Colonic mucosa (tissue), 4 donors: ENCODE results near the gene DNAJC24. TPM values are rescaled to one million over a fixed set of nuclear protein-coding genes. Genes with fewer than 3 reads are reported as not detected.

Experiments used
- DNase-seq: peaks from one replicate; pipeline ENCODE4 v3.0.0-alpha.2; 2020
- H3K27ac ChIP-seq: fragments of 200-600 bp; one replicate; pipeline ENCODE4 v1.8.0; 2021
- H3K27me3 ChIP-seq: fragments of 200-600 bp; one replicate; pipeline ENCODE4 v1.8.0; 2021
- H3K36me3 ChIP-seq: fragments of 200-600 bp; one replicate; pipeline ENCODE4 v1.8.0; 2021
- H3K4me1 ChIP-seq: fragments of 200-600 bp; one replicate; pipeline ENCODE4 v1.8.0; 2021; ENCODE audit warnings: mild to moderate bottlenecking
- H3K4me3 ChIP-seq: fragments of 200-600 bp; one replicate; pipeline ENCODE4 v1.8.0; 2021
- H3K9ac ChIP-seq, 2 donors: one replicate each; pipeline ENCODE4 v1.7.0; 2013; ENCODE audit warnings: control low read depth in 2 of 2, low read depth in 2 of 2, low read length in 2 of 2
- H3K9me3 ChIP-seq: fragments of 200-600 bp; one replicate; pipeline ENCODE4 v1.8.0; 2021
- intact Hi-C: fragments of 100-400 bp; cut with DNase I; formaldehyde crosslinking; loops from one replicate; pipeline ENCODE4 v1.14.1; 2022
- total RNA-seq, 2 donors: library from RNA; stranded (reverse); fragmentation: NEBNext Ultra II Directional in 1 of 2; extraction: Animal tissue kit (Norgen Biotek cat#: 25700) in 1 of 2; gene quantifications; one replicate each; pipeline ENCODE4 v1.2.1, GENCODE V29; 2021
- TF ChIP-seq, protein P1 (sequence below): fragments of 200-600 bp; IDR thresholded peaks from one replicate; pipeline ENCODE4 v1.8.0; 2022; ENCODE audit warnings: antibody characterized with exemption, mild to moderate bottlenecking
- donor health status: healthy.
- donor health status: DM: no; HTN: no; CAD: no.
- donor health status: DM: no; HTN: no; CAD: no.

The DNAJC24 gene
- total RNA-seq, 2 donors from 2014 or later, result 8.3 to 10.1 TPM

GRCh38 chr11:31387379-31387778 lies 17.7 kb downstream of the DNAJC24 start:
- no peaks in the 10 kb centered on the region for H3K4me1 ChIP-seq
- no peak overlapping the region for H3K9ac ChIP-seq
- DNase-seq, result no peak
- no peak overlapping the region for H3K4me3 ChIP-seq
- no peak overlapping the region for H3K27ac ChIP-seq
- H3K9me3 ChIP-seq, result no peaks in the 10 kb centered on the region
- TF ChIP-seq, protein P1, sequence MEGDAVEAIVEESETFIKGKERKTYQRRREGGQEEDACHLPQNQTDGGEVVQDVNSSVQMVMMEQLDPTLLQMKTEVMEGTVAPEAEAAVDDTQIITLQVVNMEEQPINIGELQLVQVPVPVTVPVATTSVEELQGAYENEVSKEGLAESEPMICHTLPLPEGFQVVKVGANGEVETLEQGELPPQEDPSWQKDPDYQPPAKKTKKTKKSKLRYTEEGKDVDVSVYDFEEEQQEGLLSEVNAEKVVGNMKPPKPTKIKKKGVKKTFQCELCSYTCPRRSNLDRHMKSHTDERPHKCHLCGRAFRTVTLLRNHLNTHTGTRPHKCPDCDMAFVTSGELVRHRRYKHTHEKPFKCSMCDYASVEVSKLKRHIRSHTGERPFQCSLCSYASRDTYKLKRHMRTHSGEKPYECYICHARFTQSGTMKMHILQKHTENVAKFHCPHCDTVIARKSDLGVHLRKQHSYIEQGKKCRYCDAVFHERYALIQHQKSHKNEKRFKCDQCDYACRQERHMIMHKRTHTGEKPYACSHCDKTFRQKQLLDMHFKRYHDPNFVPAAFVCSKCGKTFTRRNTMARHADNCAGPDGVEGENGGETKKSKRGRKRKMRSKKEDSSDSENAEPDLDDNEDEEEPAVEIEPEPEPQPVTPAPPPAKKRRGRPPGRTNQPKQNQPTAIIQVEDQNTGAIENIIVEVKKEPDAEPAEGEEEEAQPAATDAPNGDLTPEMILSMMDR, result no peak
- intact Hi-C loops, result no loop called here
- no peaks in the 10 kb centered on the region for H3K27me3 ChIP-seq
- H3K36me3 ChIP-seq, result no peaks in the 10 kb centered on the region

DNA sequence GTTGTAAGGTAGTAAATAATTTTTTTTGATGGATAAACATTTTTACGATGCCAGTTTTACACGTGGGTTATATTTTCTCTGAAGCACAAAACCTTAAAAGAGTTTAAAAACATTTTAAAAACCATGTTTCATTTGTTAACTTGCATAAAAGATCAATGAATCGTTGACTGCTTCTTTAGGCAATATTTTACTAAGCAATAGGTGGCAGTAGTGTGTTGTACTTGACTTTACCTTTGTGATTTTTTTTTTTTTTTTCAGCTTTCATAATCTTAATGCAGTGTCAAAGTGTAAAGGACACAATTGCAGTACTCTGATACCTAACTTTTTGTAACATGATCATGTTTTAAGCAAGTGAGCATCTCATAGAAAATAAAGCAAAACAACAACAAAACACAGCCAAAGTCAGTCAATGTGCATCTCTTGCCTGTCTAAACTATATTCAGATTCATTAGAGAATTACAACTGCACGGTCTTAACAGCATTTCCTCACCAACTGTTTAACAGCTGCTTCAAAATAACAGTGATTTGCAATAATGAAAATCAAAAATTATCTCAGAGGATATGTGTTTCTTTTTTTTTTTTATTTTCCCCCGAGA lies 27.7 kb downstream of the DNAJC24 start:
- Histone ChIP-seq H3K4me1 (no peaks in the 10 kb centered on the region), H3K9me3 (no peaks in the 10 kb centered on the region), H3K4me3 (no peak overlapping the region), H3K27me3 (no peaks in the 10 kb centered on the region), H3K9ac (no peak overlapping the region), H3K27ac (no peak overlapping the region), H3K36me3 (no peaks in the 10 kb centered on the region)
- DNase-seq, result no peak
- intact Hi-C loops, result loop anchor here (5.0 kb wide), 1 partner anchor 475 kb away; no protein-coding TSS in a partner anchor
- TF ChIP-seq, protein P1, result peak; percentile 41

GRCh38 chr11:31404614-31405013 lies 35.0 kb downstream of the DNAJC24 start:
- no peaks in the 10 kb centered on the region for H3K4me1 ChIP-seq
- no peak for DNase-seq
- no peak overlapping the region for H3K27ac ChIP-seq
- H3K4me3 ChIP-seq, result no peak overlapping the region
- TF ChIP-seq, protein P1, result no peak
- no peaks in the 10 kb centered on the region for H3K27me3 ChIP-seq
- no peaks in the 10 kb centered on the region for H3K36me3 ChIP-seq
- no peaks in the 10 kb centered on the region for H3K9me3 ChIP-seq
- intact Hi-C loops, result no loop called here
- no peak overlapping the region for H3K9ac ChIP-seq

- no peak overlapping the region for H3K4me3 ChIP-seq
- H3K9ac ChIP-seq, result no peak overlapping the region
- DNase-seq, result no peak
- TF ChIP-seq, protein P1, result no peak
- no peaks in the 10 kb centered on the region for H3K9me3 ChIP-seq
- H3K27me3 ChIP-seq, result no peaks in the 10 kb centered on the region
- intact Hi-C loops, result no loop called here
- no peaks in the 10 kb centered on the region for H3K4me1 ChIP-seq
- no peaks in the 10 kb centered on the region for H3K36me3 ChIP-seq
- H3K27ac ChIP-seq, result no peak overlapping the region
These were observed 38.5 kb downstream of the DNAJC24 start for GRCh38 chr11:31408201-31408600.

DNA sequence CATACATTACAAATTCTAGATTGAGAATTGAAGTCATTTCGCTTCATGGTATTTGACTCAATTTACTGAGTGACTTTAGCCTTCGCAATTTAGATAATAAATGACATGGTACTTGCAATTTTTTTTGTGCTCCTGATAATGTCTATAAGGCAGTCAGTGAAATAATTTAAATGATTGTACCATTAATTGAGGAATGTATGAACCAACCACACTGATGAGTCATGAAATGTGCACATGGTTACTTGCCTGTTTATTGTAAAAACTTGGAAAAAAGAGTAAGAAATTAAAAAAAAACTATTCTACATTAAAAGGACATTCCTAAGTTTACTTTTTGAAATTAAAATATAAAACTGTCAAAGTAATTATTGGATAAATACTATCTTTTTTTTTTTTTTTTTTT lies 43.3 kb downstream of the DNAJC24 start:
- no peaks in the 10 kb centered on the region for H3K4me1 ChIP-seq
- no peak overlapping the region for H3K4me3 ChIP-seq
- TF ChIP-seq, protein P1, result no peak
- no peak overlapping the region for H3K9ac ChIP-seq
- intact Hi-C loops, result no loop called here
- no peak overlapping the region for H3K27ac ChIP-seq
- no peaks in the 10 kb centered on the region for H3K36me3 ChIP-seq
- no peak for DNase-seq
- H3K27me3 ChIP-seq, result no peaks in the 10 kb centered on the region
- no peaks in the 10 kb centered on the region for H3K9me3 ChIP-seq
